ENCODE results near the gene IGSF21.

DNA sequence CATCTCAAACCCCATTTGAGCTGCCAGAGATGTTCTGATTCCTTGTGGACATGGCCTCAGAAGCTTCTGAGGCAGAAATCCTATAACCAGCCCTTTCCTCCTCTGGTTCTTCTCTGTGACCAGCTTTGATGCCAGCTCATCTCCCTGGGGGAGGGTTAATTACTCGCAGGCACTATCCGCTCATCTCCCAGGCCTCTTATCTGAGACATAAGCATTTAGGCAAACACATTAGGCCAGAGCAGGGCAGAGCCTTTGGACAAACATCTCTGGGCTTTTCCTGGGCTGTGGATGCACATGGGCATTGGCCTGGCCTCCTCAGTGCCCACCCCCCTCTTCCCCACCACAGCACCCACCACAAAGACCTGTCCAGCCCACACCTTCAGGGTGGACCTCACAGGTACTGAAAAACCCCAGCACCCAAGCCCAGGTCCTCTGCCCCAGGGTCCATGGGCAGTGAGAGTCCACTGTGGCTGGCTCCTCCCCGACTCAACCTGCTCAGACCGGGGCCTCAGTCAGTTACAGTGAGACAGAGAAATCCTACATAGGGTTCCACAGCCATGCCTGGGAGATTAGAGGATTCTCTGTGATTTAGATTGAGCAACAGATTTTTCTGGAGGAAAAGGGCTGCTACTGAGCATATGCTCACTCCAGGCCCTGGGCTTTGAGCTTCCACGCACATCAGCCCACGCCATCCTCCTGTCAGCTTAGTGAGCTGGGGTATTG, 26.9 kb downstream of the IGSF21 start:
- TF ChIP-seq, protein P1, sequence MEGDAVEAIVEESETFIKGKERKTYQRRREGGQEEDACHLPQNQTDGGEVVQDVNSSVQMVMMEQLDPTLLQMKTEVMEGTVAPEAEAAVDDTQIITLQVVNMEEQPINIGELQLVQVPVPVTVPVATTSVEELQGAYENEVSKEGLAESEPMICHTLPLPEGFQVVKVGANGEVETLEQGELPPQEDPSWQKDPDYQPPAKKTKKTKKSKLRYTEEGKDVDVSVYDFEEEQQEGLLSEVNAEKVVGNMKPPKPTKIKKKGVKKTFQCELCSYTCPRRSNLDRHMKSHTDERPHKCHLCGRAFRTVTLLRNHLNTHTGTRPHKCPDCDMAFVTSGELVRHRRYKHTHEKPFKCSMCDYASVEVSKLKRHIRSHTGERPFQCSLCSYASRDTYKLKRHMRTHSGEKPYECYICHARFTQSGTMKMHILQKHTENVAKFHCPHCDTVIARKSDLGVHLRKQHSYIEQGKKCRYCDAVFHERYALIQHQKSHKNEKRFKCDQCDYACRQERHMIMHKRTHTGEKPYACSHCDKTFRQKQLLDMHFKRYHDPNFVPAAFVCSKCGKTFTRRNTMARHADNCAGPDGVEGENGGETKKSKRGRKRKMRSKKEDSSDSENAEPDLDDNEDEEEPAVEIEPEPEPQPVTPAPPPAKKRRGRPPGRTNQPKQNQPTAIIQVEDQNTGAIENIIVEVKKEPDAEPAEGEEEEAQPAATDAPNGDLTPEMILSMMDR (IDR thresholded peaks at IDR 0.05), result no peak
- no peak for TF ChIP-seq POLR2A (IDR thresholded peaks at IDR 0.05)
